ENCODE results near the gene CDKAL1. TPM values are rescaled to one million over a fixed set of nuclear protein-coding genes. Genes with fewer than 3 reads are reported as not detected.

Gene CDKAL1
- total RNA-seq, 1 donor from 2014 or later: 11.3 TPM

- intact Hi-C loops (cut with DNase I): no loop called here
- Histone ChIP-seq H3K27ac (no peak overlapping the region), H3K9me3 (no peaks in the 10 kb centered on the region), H3K36me3 (no peaks in the 10 kb centered on the region), H3K4me1 (peaks cover 32% of the 10 kb centered on the region), H3K27me3 (no peaks in the 10 kb centered on the region), H3K4me3 (no peak overlapping the region)
- TF ChIP-seq POLR2A (IDR thresholded peaks at IDR 0.05) (no peak), POLR2AphosphoS5 (IDR thresholded peaks at IDR 0.05; ENCODE audit: insufficient read depth in 1 of 2, low read depth in 1 of 2) (no peak), CTCF (IDR thresholded peaks at IDR 0.05) (no peak)
- no peak for DNase-seq (ENCODE audit: extremely low spot score in 2 of 2)
These were observed 576.4 kb downstream of the CDKAL1 start for GRCh38 chr6:21110684-21111083.

GRCh38 chr6:21111093-21111725 is 577.0 kb downstream of the CDKAL1 start:
- Histone ChIP-seq H3K27ac (no peak overlapping the region), H3K27me3 (no peaks in the 10 kb centered on the region), H3K4me1 (peaks cover 32% of the 10 kb centered on the region), H3K9me3 (no peaks in the 10 kb centered on the region), H3K4me3 (no peak overlapping the region), H3K36me3 (no peaks in the 10 kb centered on the region)
- no peak for DNase-seq (ENCODE audit: extremely low spot score in 2 of 2)
- intact Hi-C loops (cut with DNase I): no loop called here
- TF ChIP-seq POLR2A (IDR thresholded peaks at IDR 0.05): no peak

- no peaks in the 10 kb centered on the region for H3K27me3 ChIP-seq
- intact Hi-C loops (cut with DNase I): no loop called here
- TF ChIP-seq POLR2AphosphoS5 (IDR thresholded peaks at IDR 0.05; ENCODE audit: insufficient read depth in 1 of 2, low read depth in 1 of 2) (no peak), POLR2A (IDR thresholded peaks at IDR 0.05) (no peak), CTCF (IDR thresholded peaks at IDR 0.05) (no peak)
- H3K4me3 ChIP-seq: no peak overlapping the region
- H3K27ac ChIP-seq: no peak overlapping the region
- no peak for DNase-seq (ENCODE audit: extremely low spot score in 2 of 2)
- H3K9me3 ChIP-seq: no peaks in the 10 kb centered on the region
- peaks cover 26% of the 10 kb centered on the region for H3K4me1 ChIP-seq
- no peaks in the 10 kb centered on the region for H3K36me3 ChIP-seq
These were observed 580.9 kb downstream of the CDKAL1 start for GRCh38 chr6:21115111-21115510.

GRCh38 chr6:21116736-21117135 is 582.5 kb downstream of the CDKAL1 start:
- Histone ChIP-seq H3K27me3 (no peaks in the 10 kb centered on the region), H3K4me1 (peaks cover 11% of the 10 kb centered on the region), H3K36me3 (no peaks in the 10 kb centered on the region), H3K9me3 (no peaks in the 10 kb centered on the region), H3K27ac (no peak overlapping the region), H3K4me3 (no peak overlapping the region)
- TF ChIP-seq POLR2AphosphoS5 (IDR thresholded peaks at IDR 0.05; ENCODE audit: insufficient read depth in 1 of 2, low read depth in 1 of 2) (no peak), CTCF (IDR thresholded peaks at IDR 0.05) (no peak), POLR2A (IDR thresholded peaks at IDR 0.05) (no peak)
- DNase-seq (ENCODE audit: extremely low spot score in 2 of 2): no peak
- intact Hi-C loops (cut with DNase I): no loop called here

GRCh38 chr6:21118216-21118780 is 584.0 kb downstream of the CDKAL1 start:
- no peaks in the 10 kb centered on the region for H3K27me3 ChIP-seq
- no peaks in the 10 kb centered on the region for H3K36me3 ChIP-seq
- H3K27ac ChIP-seq: no peak overlapping the region
- H3K9me3 ChIP-seq: no peaks in the 10 kb centered on the region
- peaks cover 11% of the 10 kb centered on the region for H3K4me1 ChIP-seq
- H3K4me3 ChIP-seq: no peak overlapping the region
- intact Hi-C loops (cut with DNase I): no loop called here
- TF ChIP-seq CTCF (IDR thresholded peaks at IDR 0.05): no peak
- no peak for TF ChIP-seq POLR2AphosphoS5 (IDR thresholded peaks at IDR 0.05; ENCODE audit: insufficient read depth in 1 of 2, low read depth in 1 of 2)
- TF ChIP-seq POLR2A (IDR thresholded peaks at IDR 0.05): no peak
- DNase-seq (ENCODE audit: extremely low spot score in 2 of 2): no peak

Data from vagina (tissue), 2 donors.